ENCODE data around the gene PRDX5.

- no peak for TF ChIP-seq CTCF (IDR thresholded peaks at IDR 0.05)
- TF ChIP-seq ZFX (IDR thresholded peaks at IDR 0.05; ENCODE audit: borderline replicate concordance): no peak
These were observed 33.3 kb downstream of the PRDX5 start for GRCh38 chr11:64351136-64351631.

All from 22Rv1 (cell line).